Naive thymus-derived CD4-positive, alpha-beta T cell (primary cell): Measurements from ENCODE around the gene STK4. TPM values are rescaled to one million over a fixed set of nuclear protein-coding genes. Genes with fewer than 3 reads are reported as not detected.
"Not testable (repeated sequence)": the region's sequence is repeated elsewhere in the genome, so short reads cannot be mapped to it uniquely, and the experiment has no call there.

Experiments
- ATAC-seq: fragments of 150-1000 bp; cut with Tn5 transposase; 2 replicates; pipeline ENCODE4 v1.10.0; 2021; ENCODE audit warnings: mild to moderate bottlenecking, moderate library complexity
- CTCF ChIA-PET: fragments of 350-600 bp; sonication (Branson Sonifier 250); formaldehyde crosslinking; loops from one replicate; lab custom pipeline; 2021; ENCODE audit warnings: antibody characterized with exemption; lab: Charles Lee
- POLR2A ChIA-PET: fragments of 350-600 bp; sonication (Branson Sonifier 250); formaldehyde crosslinking; loops from one replicate; lab custom pipeline; 2021; ENCODE audit warnings: antibody characterized with exemption, inconsistent platforms; lab: Charles Lee
- DNase-seq, 9 donors: peaks; one replicate each; pipeline versions ENCODE4 v3.0.0 to v3.0.0-alpha.2; 2020 to 2022; ENCODE audit warnings: mixed read lengths in 1 of 9
- H3K27ac ChIP-seq: one replicate; pipeline ENCODE4 v1.7.0; 2013; ENCODE audit warnings: mild to moderate bottlenecking, low read depth, low read length, moderate library complexity
- H3K27me3 ChIP-seq, 2 donors: one replicate each; pipeline ENCODE4 v1.7.0; 2013; ENCODE audit warnings: low read length in 2 of 2, mild to moderate bottlenecking in 2 of 2, moderate library complexity in 2 of 2; ENCODE audit not compliant: control insufficient read depth in 2 of 2, insufficient read depth in 2 of 2
- H3K36me3 ChIP-seq, 3 experiments: 1 replicate in 2 of 3; 2 replicates in 1 of 3; pipeline ENCODE4 v1.7.0; 2013; ENCODE audit warnings: low read length in 3 of 3, mild to moderate bottlenecking in 3 of 3, moderate library complexity in 1 of 3; ENCODE audit not compliant: insufficient read depth in 3 of 3, control insufficient read depth in 2 of 3
- H3K4me1 ChIP-seq, 2 donors: one replicate each; pipeline ENCODE4 v1.7.0; 2013; ENCODE audit warnings: low read length in 2 of 2, mild to moderate bottlenecking in 2 of 2, moderate library complexity in 1 of 2; ENCODE audit not compliant: control insufficient read depth in 2 of 2, insufficient read depth in 2 of 2
- H3K4me3 ChIP-seq: 2 replicates; pipeline ENCODE4 v1.7.0; 2013; ENCODE audit warnings: mild to moderate bottlenecking, low read length
- H3K9me3 ChIP-seq, 3 experiments: 1 replicate in 2 of 3; 2 replicates in 1 of 3; pipeline ENCODE4 v1.7.0; 2013; ENCODE audit warnings: low read length in 3 of 3; ENCODE audit not compliant: control insufficient read depth in 2 of 3
- H3K27ac Mint-ChIP-seq, 9 donors: one replicate each; pipeline ENCODE4 v1.8.0; 2020 to 2022; ENCODE audit warnings: mixed read lengths in 9 of 9, mild to moderate bottlenecking in 8 of 9, moderate library complexity in 5 of 9, inconsistent platforms in 2 of 9
- H3K27me3 Mint-ChIP-seq, 5 donors: one replicate each; pipeline ENCODE4 v1.8.0; 2021 to 2022; ENCODE audit warnings: mixed read lengths in 5 of 5, mild to moderate bottlenecking in 1 of 5
- H3K36me3 Mint-ChIP-seq, 5 donors: one replicate each; pipeline ENCODE4 v1.8.0; 2020 to 2022; ENCODE audit warnings: mixed read lengths in 5 of 5, mild to moderate bottlenecking in 3 of 5, inconsistent platforms in 1 of 5
- H3K4me1 Mint-ChIP-seq, 7 donors: one replicate each; pipeline ENCODE4 v1.8.0; 2020 to 2022; ENCODE audit warnings: mixed read lengths in 7 of 7, mild to moderate bottlenecking in 3 of 7, inconsistent platforms in 1 of 7
- H3K4me3 Mint-ChIP-seq, 10 donors: one replicate each; pipeline ENCODE4 v1.8.0; 2020 to 2022; ENCODE audit warnings: mild to moderate bottlenecking in 10 of 10, mixed read lengths in 10 of 10, moderate library complexity in 6 of 10, inconsistent platforms in 2 of 10
- H3K9me3 Mint-ChIP-seq, 11 donors: one replicate each; pipeline ENCODE4 v1.8.0; 2020 to 2022; ENCODE audit warnings: mixed read lengths in 11 of 11, mild to moderate bottlenecking in 4 of 11, inconsistent platforms in 1 of 11, moderate library complexity in 1 of 11
- intact Hi-C, 2 donors: fragments of 100-400 bp; cut with micrococcal nuclease; formaldehyde crosslinking; loops; one replicate each; pipeline ENCODE4 v1.15.1; 2023
- polyA plus RNA-seq, 2 donors: library from polyadenylated mRNA; unstranded; fragments of 300-500 nt; fragmentation: Illumina TruSeq; gene quantifications; one replicate each; pipeline ENCODE4 v1.2.3, GENCODE V29; 2021
- total RNA-seq, 6 experiments: library from RNA in 5 of 6; stranded (reverse) in 5 of 6; gene quantifications; 1 replicate in 5 of 6; 2 replicates in 1 of 6; pipeline ENCODE4 v1.2.3 and lab custom pipeline; 2021 to 2026

The STK4 gene
- total and polyA plus RNA-seq, 7 experiments from 2014 or later: 175 to 383 (median 247) TPM

- peaks cover 18 to 19% of the 10 kb centered on the region in 2 donors for H3K4me1 ChIP-seq
- H3K4me3 Mint-ChIP-seq: no peak overlapping the region
- no peak overlapping the region for H3K4me3 ChIP-seq
These were observed 94.9 kb downstream of the STK4 start for GRCh38 chr20:45061244-45061643.

GRCh38 chr20:45063107-45063506 lies 96.8 kb downstream of the STK4 start:
- DNase-seq, H3K4me3 ChIP-seq, H3K9me3 Mint-ChIP-seq, intact Hi-C loops, H3K27me3 Mint-ChIP-seq, H3K9me3 ChIP-seq, H3K27ac ChIP-seq, ATAC-seq, H3K27me3 ChIP-seq, POLR2A ChIA-PET: not testable (repeated sequence)
- Mint-ChIP-seq H3K36me3 (peaks cover 14 to 41% (median 23%) of the 10 kb centered on the region in 5 donors), H3K4me1 (peaks cover 42 to 90% (median 81%) of the 10 kb centered on the region in 7 donors), H3K4me3 (peak overlapping the region in 9 of 10 donors; percentile 6 to 57 (median 38)), H3K27ac (peak overlapping the region in 6 of 9 donors; percentile 3 to 82 (median 27))
- peaks cover 18 to 53% (median 19%) of the 10 kb centered on the region in 3 experiments for H3K36me3 ChIP-seq
- H3K4me1 ChIP-seq: peaks cover 19 to 29% of the 10 kb centered on the region in 2 donors
- CTCF ChIA-PET: interaction anchor here (0.6 kb wide), 1 partner anchor 1335 kb away, joined by 3 read pairs; no protein-coding TSS in a partner anchor

More at GRCh38 chr20:45061244-45061643, 94.9 kb downstream of the STK4 start:
- Mint-ChIP-seq H3K9me3 (no peaks in the 10 kb centered on the region), H3K27ac (peak overlapping the region in 3 of 9 donors; percentile 20 to 36 (median 32)), H3K36me3 (peaks cover 13 to 33% (median 21%) of the 10 kb centered on the region in 5 donors), H3K27me3 (no peaks in the 10 kb centered on the region), H3K4me1 (peaks cover 36 to 90% (median 81%) of the 10 kb centered on the region in 7 donors)
- Histone ChIP-seq H3K27ac (no peak overlapping the region), H3K36me3 (peaks cover 11 to 50% (median 14%) of the 10 kb centered on the region in 3 experiments), H3K27me3 (no peaks in the 10 kb centered on the region), H3K9me3 (no peaks in the 10 kb centered on the region)
- CTCF ChIA-PET: interaction anchor here (0.6 kb wide), 1 partner anchor 16 kb away, joined by 3 read pairs; no protein-coding TSS in a partner anchor
- intact Hi-C loops: no loop called here
- POLR2A ChIA-PET: interaction anchor here (0.6 to 1.7 kb wide), 2 partner anchors 65 to 89 kb away, joined by 3 to 6 read pairs; no protein-coding TSS in a partner anchor
- ATAC-seq (no peak), DNase-seq (no peak)

- CTCF ChIA-PET: no interaction called here
- POLR2A ChIA-PET: interaction anchor here (0.5 kb wide), 1 partner anchor 10 kb away, joined by 3 read pairs; no protein-coding TSS in a partner anchor
- no peaks in the 10 kb centered on the region for H3K9me3 Mint-ChIP-seq
- ATAC-seq (no peak), DNase-seq (no peak)
- no peaks in the 10 kb centered on the region for H3K27me3 Mint-ChIP-seq
- Histone ChIP-seq H3K36me3 (peaks cover 21 to 54% (median 22%) of the 10 kb centered on the region in 3 experiments), H3K9me3 (no peaks in the 10 kb centered on the region), H3K27ac (no peak overlapping the region), H3K4me1 (peaks cover 11 to 34% of the 10 kb centered on the region in 2 donors), H3K27me3 (no peaks in the 10 kb centered on the region), H3K4me3 (no peak overlapping the region)
- H3K36me3 Mint-ChIP-seq: peaks cover 18 to 47% (median 35%) of the 10 kb centered on the region in 5 donors
- intact Hi-C loops: no loop called here
- H3K27ac Mint-ChIP-seq: peak overlapping the region in 7 of 9 donors; percentile 52 to 78 (median 71)
- peak overlapping the region in 9 of 10 donors; percentile 1 to 64 (median 34) for H3K4me3 Mint-ChIP-seq
- peaks cover 35 to 91% (median 81%) of the 10 kb centered on the region in 7 donors for H3K4me1 Mint-ChIP-seq
These were observed 98.5 kb downstream of the STK4 start for GRCh38 chr20:45064812-45065211.

- Histone ChIP-seq H3K36me3 (peaks cover 15 to 50% (median 15%) of the 10 kb centered on the region in 3 experiments), H3K4me3 (no peak overlapping the region), H3K27me3 (no peaks in the 10 kb centered on the region), H3K9me3 (no peaks in the 10 kb centered on the region), H3K27ac (no peak overlapping the region), H3K4me1 (peaks cover 11 to 34% of the 10 kb centered on the region in 2 donors)
- no peaks in the 10 kb centered on the region for H3K9me3 Mint-ChIP-seq
- ChIA-PET CTCF (interaction anchor here (1.0 kb wide), 1 partner anchor 55 kb away, joined by 3 read pairs; no protein-coding TSS in a partner anchor), POLR2A (interaction anchor here (0.8 kb wide), 1 partner anchor 732 kb away, joined by 3 read pairs; no protein-coding TSS in a partner anchor)
- H3K36me3 Mint-ChIP-seq: peaks cover 20 to 56% (median 38%) of the 10 kb centered on the region in 5 donors
- ATAC-seq (no peak), DNase-seq (no peak)
- H3K4me3 Mint-ChIP-seq: no peak overlapping the region
- H3K27ac Mint-ChIP-seq: peak overlapping the region in 5 of 9 donors; percentile 15 to 53 (median 20)
- intact Hi-C loops: no loop called here
- H3K4me1 Mint-ChIP-seq: peaks cover 36 to 92% (median 80%) of the 10 kb centered on the region in 7 donors
- no peaks in the 10 kb centered on the region for H3K27me3 Mint-ChIP-seq
These were observed 100.1 kb downstream of the STK4 start for GRCh38 chr20:45066372-45066771.

GRCh38 chr20:45067087-45067486 lies 100.8 kb downstream of the STK4 start:
- intact Hi-C loops: no loop called here
- H3K4me1 Mint-ChIP-seq: peaks cover 38 to 86% (median 79%) of the 10 kb centered on the region in 7 donors
- POLR2A ChIA-PET: no interaction called here
- DNase-seq (no peak), ATAC-seq (no peak)
- H3K4me3 Mint-ChIP-seq: no peak overlapping the region
- Histone ChIP-seq H3K27ac (no peak overlapping the region), H3K27me3 (no peaks in the 10 kb centered on the region), H3K9me3 (no peaks in the 10 kb centered on the region), H3K4me1 (peaks cover 11 to 34% of the 10 kb centered on the region in 2 donors), H3K4me3 (no peak overlapping the region), H3K36me3 (peaks cover 15 to 53% (median 15%) of the 10 kb centered on the region in 3 experiments)
- CTCF ChIA-PET: no interaction called here
- no peaks in the 10 kb centered on the region for H3K27me3 Mint-ChIP-seq
- H3K27ac Mint-ChIP-seq: peak overlapping the region in 7 of 9 donors; percentile 21 to 85 (median 49)
- H3K9me3 Mint-ChIP-seq: no peaks in the 10 kb centered on the region
- peaks cover 20 to 52% (median 38%) of the 10 kb centered on the region in 5 donors for H3K36me3 Mint-ChIP-seq

- peaks cover 20 to 49% (median 39%) of the 10 kb centered on the region in 5 donors for H3K36me3 Mint-ChIP-seq
- H3K4me3 Mint-ChIP-seq: no peak overlapping the region
- Histone ChIP-seq H3K4me1 (peaks cover 11 to 34% of the 10 kb centered on the region in 2 donors), H3K9me3 (no peaks in the 10 kb centered on the region), H3K4me3 (no peak overlapping the region), H3K27ac (no peak overlapping the region), H3K36me3 (peaks cover 15 to 52% (median 15%) of the 10 kb centered on the region in 3 experiments), H3K27me3 (no peaks in the 10 kb centered on the region)
- ChIA-PET CTCF (no interaction called here), POLR2A (no interaction called here)
- H3K27me3 Mint-ChIP-seq: no peaks in the 10 kb centered on the region
- DNase-seq: no peak
- ATAC-seq: no peak
- intact Hi-C loops: no loop called here
- no peaks in the 10 kb centered on the region for H3K9me3 Mint-ChIP-seq
- H3K4me1 Mint-ChIP-seq: peaks cover 35 to 82% (median 76%) of the 10 kb centered on the region in 7 donors
- peak overlapping the region in 6 of 9 donors; percentile 17 to 85 (median 36) for H3K27ac Mint-ChIP-seq
These were observed 101.2 kb downstream of the STK4 start for GRCh38 chr20:45067558-45067957.
